CD4-positive, alpha-beta T cell treated with Interferon alpha-2 for 1 hour (primary cell): ENCODE measurements around the gene TAF8.
A peak's percentile ranks its signal among the peaks of the same experiment; 100 is the strongest.
"Not testable (repeated sequence)": the region's sequence is repeated elsewhere in the genome, so short reads cannot be mapped to it uniquely, and the experiment has no call there.

ENCODE experiments used
- DNase-seq, 2 donors: peaks; one replicate each; pipeline ENCODE4 v3.0.0-alpha.2; 2020 to 2022

The TAF8 gene

GRCh38 chr6:42029062-42029685 lies 21.1 kb upstream of the TAF8 start:
- DNase-seq = no peak

DNA sequence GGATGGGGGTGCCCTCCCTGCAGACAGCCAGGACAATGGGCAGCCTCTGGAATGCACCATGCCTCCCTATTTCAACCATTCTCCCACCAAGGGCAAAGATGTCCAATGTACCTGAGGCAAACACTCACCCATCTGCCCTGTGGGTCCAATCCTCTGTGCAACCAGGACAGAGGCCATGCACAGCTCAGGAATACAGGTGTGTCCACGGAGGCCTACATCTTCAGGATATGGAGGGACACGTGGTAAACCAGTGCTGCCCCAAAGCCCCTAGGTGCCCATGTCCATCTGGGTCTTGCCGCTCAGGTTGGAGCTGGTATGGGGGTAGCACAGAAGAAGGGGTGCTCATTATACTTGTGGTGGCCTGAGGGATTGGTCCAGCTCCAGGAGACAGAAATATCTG lies 20.4 kb upstream of the TAF8 start:
- no peak for DNase-seq

- no peak for DNase-seq
These were observed 19.5 kb upstream of the TAF8 start for GRCh38 chr6:42030585-42031506.

DNA sequence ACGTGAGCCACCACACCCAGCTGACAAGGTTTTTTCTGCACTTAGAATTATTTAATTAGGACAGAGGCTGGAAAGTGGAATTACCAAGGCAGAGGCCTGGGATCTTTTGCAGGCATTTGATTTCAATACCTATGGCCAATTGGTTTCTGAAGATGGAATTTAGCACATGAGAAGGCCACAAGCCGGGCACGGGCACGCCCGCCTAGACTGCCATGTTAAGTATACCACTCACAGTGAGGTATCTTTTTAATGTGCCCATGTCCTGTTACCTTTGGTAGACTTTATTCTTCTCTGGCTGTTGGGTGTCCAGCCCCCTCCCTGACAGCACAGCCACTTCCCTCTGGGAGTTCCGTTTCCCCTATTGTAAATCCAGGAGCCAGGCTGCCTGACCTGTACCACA lies 18.0 kb upstream of the TAF8 start:
- DNase-seq = no peak

DNA sequence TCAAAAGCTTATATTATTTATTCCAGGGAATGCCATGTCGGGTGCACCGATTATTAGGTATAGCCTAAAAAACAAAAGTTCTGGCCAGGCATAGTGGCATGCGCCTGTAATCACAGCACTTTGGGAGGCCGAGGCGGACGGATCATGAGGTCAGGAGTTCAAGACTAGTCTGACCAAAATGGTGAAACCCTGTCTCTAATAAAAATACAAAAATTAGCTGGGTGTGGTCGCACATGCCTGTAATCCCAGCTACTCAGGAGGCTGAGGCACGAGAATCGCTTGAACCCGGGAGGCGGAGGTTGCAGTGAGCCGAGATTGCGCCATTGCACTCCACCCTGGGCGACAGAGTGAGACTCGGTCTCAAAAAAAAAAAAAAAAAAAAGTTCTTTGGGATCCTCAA lies 12.7 kb upstream of the TAF8 start:
- not testable (repeated sequence) for DNase-seq

DNA sequence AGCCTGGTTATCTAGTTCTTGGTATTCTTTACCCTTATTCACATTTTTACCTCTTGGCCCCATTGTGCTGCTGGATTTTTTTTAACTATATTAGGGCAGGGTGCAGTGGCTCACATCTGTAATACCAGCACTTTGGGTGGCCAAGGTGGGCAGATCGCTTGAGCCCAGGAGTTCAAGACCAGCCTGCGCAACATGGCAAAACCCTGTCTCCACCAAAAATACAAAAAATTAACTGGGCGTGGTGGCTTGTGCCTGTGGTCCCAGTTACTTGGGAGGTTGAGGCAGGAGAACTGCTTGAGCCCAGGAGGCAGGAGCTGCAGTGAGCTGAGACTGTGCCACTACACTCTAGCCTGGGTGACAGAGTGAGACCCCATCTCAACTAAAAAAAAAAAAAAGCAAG lies 12.2 kb upstream of the TAF8 start:
- DNase-seq = no peak

- no peak for DNase-seq
These were observed 11.4 kb upstream of the TAF8 start for GRCh38 chr6:42038811-42039408.

DNA sequence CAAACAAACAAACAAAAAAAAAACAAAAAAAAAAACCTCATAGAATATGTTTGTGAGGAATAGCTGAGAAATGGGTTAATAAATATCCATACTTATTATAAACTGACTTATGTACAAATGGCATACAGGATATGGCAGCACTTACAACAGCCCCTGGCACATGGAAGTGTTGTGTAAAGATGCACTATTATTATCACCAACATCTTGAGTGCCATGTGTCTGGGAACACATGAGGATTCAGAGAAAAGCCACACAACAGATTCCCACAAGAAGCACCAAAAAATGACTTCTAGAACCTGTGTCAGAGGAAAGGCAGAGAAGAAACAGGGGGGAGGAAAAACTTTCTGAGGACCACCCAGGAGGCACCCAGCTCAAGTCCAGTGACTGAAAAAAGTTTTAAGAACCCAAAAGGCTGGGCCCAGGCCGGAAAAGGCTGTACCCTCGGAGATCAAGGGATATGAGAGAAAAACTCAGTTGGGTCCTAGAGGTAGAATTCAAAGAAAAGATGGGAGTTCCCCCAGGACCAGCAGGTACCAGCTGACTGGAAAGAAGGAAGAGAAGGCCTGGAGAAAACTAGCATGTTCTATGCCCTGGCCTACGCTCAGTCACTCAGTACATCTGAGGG lies 9.4 kb upstream of the TAF8 start:
- no peak for DNase-seq

GRCh38 chr6:42041481-42042053 lies 8.8 kb upstream of the TAF8 start:
- DNase-seq = no peak

DNA sequence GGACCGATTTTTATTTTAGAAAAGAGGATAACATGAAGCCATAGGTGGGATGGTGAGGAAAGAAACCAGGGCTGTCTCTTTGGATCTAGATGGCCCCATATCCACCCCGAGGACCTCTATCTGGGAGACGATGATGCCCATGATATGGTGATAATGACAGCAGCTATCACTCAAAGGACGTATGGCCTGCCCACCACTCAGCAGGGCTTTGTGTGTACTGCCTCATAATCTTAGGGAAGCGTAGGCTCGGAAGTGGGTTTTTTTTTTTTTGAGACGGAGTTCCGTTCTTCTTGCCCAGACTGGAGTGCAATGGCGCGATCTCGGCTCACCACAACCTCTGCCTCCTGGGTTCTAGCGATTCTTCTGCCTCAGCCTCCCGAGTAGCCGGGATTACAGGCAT lies 8.2 kb upstream of the TAF8 start:
- no peak for DNase-seq

DNA sequence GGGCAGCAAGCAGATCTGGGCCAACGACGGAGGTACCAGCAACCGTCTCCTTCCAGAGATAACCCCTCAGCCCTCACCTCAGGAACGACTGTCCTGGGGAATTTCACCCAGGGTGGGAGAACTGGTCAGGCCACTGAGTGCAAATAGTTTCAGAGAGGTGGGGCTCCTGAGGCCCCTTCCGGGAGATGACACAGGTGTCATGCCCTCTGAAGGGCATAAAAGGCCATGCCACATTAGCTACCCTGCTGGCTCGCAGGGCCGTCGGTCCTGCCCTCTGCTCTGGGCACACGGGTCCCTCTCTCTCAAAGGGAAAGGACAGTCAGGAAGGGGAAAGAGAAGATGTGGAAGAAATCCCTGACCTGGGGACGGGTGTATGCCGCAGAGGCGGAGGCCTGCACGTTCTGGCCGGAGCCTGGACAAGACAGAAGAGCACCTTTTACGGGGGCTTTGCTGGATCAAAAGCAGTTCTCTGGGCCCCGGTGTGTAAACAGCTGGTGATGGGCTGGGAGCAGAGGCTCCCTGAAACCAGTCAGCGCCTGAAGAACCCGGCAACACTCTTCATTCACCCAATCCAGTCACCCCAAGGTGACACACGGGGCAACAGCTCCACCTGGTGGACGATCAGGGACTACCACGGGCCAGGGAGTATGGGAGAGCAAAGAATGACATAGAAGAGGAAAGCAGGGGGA lies 6.4 kb upstream of the TAF8 start:
- peak; percentile 86 to 91 for DNase-seq

- peak; percentile 79 to 86 for DNase-seq
These were observed 4.5 kb upstream of the TAF8 start for GRCh38 chr6:42045538-42046460.

DNA sequence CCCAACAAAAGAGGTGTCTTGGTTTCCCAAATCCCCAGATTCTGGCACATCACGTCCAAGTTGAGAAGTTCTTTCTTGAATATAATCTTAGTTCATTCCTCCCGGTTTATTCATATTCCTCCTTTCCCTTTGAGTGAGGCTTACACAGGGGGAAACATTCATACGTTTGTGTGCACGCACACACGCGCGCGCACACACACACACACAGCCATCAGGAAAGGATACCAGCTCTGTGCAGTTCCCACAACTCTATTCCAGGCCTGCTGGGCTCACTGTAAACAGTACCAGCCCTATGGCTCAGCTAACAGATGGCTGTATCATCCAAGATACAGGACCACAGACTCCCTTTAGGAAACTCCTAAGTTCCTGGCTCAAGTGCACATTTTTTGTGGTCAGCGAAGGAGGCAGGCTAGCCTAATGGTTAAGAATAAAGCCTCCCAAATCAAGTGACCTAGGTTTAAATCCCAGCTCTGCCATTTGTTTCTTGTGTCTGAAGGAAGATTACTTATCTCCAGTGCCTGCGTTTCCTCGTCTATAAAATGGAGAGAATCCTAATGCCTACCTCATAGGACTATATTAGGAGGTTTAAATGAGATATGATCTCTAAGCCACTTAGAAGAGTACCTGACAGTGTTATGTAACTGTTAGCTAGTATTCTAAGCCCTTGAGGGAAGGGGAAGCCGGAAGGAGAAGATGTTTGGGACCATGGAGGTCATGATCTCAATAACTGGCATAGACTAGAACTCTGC lies 3.7 kb upstream of the TAF8 start:
- no peak for DNase-seq

- no peak for DNase-seq
These were observed 3.1 kb upstream of the TAF8 start for GRCh38 chr6:42047213-42047590.

DNA sequence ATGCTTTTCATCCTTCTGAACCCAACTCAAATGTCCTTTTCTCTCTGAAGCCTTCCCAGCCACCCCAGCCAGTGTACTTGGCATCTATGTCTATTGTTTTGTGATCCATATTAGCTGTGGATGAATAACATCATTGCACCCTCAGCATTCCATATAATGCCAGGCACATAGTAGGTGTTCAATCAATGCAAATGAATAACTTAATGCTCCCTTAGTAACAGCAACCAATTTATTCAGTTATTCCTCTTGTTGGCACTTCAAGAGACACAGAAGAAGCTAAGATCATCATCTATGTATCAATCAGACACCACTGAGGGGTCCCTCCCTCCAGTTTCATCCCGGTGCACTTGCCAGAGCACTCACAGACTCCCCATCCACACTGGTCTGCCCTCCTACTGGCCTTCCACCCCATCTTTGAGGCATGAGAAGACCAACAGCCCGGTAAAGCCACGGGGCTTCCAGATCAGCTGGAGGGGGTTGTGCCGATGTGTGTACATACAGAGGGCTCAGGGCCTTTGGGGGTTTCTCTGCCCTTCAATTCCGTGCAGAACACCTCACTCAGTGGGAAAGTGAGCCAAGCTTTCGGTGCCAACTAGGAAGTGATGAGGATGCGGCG lies 2.4 kb upstream of the TAF8 start:
- DNase-seq = no peak

DNA sequence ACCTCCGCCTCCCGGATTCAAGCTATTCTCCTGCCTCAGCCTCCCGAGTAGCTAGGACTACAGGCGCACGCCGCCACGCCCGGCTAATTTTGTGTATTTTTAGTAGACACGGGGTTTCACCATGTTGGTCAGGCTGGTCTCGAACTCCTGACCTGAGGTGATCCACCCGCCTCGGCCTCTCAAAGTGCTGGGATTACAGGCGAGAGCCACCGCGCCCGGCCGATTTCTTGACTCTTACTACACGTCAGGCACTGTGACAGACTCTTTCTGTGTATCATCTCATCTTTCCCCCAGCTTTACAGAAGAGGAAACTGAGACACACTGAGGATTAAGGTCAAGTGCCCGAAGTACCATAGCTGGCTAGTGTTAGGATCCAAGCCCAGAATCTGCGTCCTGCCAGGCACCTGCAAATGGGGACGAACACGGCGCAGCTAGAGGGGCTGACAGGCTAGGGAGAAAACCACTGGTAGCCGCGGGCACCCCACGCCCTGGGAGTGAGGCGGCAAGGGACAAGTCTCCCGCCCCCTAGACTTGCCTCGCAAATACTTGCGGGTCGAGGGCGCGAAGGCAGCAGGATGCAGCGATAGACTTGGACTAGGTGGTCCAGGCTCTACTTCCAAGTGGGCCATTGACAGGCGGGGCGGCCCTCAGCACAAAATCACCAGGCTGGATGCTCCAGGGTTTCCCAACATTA lies 1.1 kb upstream of the TAF8 start:
- no peak for DNase-seq

DNA sequence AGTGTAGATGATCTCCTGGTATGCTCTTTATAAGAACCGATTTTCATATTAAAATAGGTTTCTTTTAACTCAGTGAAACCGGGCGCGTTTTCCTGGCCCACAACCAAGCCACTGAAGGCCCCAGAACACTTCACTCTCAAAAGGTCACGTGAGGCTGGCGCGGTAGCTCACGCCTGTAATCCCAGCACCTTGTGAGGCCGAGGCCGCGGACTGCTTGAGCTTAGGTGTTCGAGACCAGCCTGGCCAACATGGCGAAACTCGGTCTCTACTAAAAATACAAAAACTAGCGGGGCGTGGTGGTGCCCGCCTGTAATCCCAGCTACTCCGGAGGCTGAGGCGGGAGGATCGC lies 402 bp upstream of the TAF8 start:
- peak; percentile 45 to 59 for DNase-seq

DNA sequence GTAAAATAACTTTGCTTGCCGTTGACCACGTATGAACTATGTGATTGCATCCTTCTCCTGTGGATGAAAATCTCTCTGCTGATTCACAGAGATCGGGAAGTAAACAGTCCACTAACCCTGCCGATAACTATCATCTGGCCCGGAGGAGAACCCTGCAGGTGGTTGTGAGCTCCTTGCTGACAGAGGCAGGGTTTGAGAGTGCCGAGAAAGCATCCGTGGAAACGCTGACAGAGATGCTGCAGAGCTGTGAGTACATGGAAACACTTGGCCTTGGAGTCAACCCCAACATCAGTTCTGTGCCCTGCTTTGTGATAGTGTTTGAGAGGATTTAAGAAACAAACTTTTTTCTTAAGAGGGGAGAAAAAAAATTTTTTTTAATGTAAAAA lies 937 bp downstream of the TAF8 start:
- no peak for DNase-seq

DNA sequence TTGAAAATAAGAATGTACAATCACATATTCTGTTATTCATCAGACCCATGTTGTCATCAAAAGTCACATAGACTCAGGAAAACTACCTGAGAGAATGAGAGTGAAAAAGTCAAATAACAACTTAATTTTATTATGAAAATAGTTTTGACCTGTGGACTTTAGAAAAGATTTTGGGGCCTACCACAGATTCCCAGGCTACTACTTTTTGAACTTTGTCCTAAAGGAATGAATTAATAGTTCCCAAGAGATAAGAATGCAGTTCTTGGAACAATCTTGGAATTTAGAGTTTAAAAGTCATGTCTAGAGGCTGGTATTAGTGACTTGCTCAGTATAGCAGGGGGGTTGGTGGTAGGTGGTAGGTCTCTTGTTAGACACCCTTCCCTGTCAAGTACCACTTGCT lies 3.3 kb downstream of the TAF8 start:
- no peak for DNase-seq

GRCh38 chr6:42059743-42060142 lies 9.4 kb downstream of the TAF8 start:
- DNase-seq = no peak
